ENCODE measurements around the gene RNF34.
"Not testable (repeated sequence)": the region's sequence is repeated elsewhere in the genome, so short reads cannot be mapped to it uniquely, and the experiment has no call there.

The RNF34 gene, protein sequence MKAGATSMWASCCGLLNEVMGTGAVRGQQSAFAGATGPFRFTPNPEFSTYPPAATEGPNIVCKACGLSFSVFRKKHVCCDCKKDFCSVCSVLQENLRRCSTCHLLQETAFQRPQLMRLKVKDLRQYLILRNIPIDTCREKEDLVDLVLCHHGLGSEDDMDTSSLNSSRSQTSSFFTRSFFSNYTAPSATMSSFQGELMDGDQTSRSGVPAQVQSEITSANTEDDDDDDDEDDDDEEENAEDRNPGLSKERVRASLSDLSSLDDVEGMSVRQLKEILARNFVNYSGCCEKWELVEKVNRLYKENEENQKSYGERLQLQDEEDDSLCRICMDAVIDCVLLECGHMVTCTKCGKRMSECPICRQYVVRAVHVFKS

DNA sequence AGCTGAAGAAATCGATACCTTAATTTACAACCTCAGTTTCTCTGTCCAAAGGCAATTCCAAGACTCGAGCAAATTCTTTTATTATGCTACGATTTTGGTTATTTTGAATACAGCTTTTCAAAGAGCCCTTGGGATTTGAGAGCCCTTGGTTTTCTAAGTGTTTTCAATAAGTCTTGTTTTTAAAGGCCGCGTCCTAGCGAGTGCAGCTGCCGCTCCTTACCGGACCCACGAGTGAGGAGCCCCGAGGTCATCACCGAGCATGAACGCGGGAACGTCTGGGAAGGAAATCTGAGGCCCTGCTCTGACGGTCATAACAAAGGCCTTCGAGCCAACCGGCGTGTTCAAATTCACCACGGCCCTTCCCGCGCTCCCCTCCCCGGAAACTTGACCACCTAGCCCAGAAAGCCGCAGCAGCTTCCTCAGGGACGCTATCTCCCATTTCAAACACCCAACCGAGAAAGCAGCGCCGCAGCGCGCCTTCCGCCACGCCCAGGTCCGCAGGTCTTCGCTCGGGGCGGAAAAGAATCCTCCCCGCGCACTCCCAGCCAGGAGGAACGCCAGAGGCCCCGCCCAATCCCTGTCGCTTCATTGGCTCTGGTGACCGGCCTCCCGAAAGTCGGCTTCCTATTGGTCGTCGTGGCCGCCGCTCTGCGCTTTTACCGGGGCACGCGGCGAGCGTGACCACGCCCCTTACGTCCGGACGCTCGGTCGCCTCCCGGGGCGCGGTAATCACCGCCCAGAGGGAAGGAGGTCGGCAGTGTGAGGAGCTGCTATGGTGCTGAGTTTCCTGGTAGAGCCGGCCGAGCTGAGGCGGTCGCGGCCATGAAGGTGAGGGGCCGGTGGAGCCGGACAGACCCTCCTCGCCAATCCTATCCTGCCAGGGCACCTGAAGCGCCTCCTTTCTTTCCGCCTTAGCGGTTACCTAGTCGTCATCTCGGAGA lies at the start of gene RNF34:
Gene RNF34, plus strand, starts transcription at position 728 of the 941 bp plus-strand sequence. Its CDS starts 95 bp downstream, at position 823.
- DNase-seq (ENCODE audit: low spot score) = peak; percentile 96

DNA sequence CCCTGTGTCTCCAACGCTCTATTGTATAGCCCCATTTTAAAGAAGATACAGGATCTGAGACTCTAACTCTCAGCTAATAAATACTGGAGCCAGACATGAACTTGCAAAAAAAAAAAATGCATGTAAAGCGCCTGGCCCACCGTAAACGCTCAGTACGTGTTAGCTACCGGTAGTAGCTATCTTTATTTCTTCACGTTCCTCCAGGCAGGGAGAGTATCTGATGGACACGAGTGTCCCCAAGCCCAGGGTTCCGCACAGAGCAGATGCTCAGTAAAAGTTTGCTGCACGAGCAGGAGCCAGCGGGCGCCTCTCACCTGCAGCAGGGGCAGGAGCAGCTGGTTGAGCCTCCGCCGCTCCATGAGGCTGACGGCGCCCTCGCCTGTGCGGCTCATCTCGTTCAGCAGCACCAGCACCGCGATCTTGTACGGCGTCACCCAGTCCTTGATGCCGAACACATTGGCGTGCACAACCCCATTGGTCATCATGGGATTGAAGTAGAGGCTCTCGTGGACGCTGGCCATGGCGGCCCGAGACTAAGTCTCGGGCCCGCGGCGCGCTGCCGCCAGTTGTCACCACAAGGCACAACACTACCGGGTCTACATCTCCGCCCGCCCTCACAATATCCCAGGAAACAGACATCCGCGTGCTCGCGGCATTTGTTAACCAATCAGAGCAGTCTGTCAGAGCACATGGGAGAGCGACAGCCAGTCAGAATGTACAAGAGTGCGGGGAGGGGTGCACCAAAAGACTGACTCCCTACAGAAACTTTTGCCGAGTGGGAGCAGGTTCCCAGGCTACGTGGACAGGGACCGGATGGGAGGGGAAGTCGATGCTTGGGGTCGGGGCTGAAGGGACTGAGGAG lies 47.9 kb upstream of the RNF34 start, which contains the start of gene ANAPC5:
Gene ANAPC5, minus strand, starts transcription at position 592 of the 862 bp plus-strand sequence. Its CDS starts 71 bp downstream, at position 521.
- peak; percentile 99 for DNase-seq (ENCODE audit: low spot score)

DNA sequence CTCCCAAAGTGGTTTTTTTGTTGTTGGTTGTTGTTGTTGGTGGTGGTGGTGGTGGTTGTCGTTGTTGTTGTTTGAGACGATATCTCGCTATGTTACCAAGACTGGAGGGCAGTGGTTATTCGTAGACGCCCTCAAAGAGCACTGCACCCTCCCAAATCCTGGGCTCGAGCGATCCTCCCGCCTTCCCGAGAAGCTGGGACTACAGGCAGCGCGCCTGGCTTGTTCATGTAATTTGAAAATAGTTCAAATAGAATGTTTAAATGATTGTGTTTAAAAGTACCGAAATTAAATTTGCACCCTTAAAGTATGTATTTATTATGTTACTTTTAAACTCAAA lies 47.3 kb upstream of the RNF34 start:
- DNase-seq (ENCODE audit: low spot score) = no peak

DNA sequence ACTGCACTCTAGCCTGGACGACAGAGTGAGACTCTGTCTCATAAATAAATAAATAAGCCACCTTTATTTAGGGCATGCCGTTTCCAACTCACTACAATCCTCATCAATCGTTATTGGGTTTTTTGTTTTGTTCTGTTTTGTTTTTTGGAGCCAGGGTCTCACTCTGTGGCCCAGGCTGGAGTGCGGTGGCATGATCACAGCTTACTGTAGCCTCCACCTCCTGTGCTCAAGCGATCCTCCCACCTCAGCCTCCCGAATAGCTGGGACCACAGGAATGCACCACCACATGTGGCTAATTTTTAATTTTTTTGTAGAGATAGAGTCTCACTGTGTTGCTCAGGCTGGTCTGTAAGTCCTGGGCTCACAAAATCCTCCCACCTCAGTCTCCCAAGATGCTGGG lies 44.1 kb upstream of the RNF34 start:
- DNase-seq (ENCODE audit: low spot score) = no peak

DNA sequence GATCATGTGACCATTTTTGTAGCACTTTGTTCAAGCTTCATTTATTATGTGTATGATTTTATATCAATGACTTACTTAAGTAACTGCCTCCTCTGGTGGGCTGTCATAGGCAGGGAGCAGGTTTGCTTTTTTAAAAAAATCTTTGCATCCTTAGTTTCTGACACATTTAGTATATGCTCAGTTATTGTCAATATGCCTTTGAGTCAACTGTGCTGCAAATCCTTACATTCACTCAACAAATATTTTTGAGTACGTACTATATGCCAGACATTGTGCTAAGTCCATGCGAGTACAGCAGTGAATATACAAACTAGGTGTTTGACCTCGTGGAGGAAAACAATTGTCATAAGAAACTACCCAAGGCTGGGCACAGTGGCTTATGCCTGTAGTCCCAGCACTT lies 43.3 kb upstream of the RNF34 start:
- DNase-seq (ENCODE audit: low spot score) = no peak

DNA sequence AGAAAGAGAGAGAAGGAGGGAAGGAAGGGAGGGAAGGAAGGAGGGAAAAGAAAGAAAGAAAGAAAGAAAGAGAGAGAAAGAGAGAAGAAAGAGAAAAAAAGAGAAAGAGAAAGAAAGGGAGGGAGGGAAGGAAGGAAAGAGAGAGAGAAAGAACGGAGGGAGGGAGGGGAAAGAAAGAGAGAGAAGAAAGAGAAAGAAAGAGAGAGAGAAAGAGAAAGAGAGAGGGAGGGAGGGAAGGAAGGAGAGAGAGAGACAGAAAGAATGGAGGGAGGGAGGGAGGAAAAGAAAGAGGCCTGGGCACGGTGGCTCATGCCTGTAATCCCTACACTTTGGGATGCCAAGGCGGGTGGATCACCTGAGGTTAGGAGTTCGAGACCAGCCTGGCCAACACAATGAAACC lies 42.6 kb upstream of the RNF34 start:
- no peak for DNase-seq (ENCODE audit: low spot score)

DNA sequence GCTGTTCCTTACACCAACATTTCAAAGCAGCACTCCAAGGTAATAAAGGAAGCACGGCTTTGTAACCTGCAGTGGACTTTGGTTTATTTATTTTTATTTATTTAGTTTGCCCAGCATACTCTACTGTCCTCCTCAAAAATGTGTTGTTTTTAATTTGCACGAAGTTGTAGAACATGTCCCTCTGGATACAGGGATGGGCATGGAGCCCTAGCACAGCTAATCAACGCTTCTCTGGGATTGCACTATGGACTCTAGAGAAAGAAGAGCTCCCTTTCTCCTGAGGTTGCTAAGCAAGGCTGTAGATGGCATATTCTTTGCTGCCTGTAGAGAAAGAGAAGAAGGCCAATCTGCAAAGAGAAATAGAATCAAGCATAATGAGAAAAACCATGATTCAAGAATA lies 41.8 kb upstream of the RNF34 start:
- no peak for DNase-seq (ENCODE audit: low spot score)

DNA sequence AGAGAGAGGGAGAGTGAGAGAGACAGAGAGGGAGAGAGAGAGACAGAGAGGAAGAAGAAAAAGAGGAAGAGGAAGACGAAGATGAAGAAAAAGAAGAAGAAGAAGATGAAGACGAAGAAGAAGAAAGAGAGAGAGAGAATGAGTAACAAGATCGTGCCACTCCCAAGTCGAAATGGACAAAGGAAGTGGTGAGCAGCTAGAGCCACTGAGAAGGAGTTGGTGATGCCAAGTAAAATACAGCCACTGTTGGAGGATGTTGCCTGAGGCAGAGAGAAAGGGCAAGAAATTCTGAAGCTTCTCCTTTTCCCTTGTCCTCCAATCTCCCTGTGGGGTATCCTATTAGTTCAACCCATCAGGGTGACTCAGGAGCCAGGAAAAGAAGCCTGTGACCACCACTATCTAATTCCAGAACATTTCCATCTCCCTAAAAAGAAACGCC lies 35.2 kb upstream of the RNF34 start:
- no peak for DNase-seq (ENCODE audit: low spot score)

DNA sequence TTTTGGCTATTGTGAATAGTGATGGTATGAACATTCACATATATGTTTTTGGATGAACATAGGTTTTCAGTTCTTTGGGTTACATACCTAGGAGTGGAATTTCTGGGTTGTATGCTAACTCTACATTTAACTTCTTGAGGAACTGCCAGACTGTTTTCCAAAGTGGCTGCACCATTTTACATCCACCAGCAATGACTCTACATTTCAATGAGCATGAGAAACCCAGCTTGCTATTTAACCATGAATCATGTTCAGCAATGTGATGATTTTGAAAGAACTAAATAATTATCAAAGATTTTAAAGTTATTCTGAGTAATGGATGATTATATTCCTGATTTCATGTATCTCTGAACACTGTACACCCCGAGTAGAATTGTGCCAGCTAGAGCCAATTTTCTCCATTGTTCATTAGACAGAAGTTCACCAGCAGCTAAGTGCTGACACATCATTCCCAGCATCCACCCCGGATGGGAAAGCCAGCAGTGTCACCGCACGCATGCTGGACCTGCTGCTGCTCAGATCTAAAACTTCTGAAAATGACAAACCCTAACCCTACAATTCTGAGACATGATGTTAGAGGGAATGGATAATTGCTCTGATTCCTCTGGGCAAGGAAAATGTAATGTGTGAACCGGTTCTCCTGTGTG lies 34.4 kb upstream of the RNF34 start:
- no peak for DNase-seq (ENCODE audit: low spot score)

DNA sequence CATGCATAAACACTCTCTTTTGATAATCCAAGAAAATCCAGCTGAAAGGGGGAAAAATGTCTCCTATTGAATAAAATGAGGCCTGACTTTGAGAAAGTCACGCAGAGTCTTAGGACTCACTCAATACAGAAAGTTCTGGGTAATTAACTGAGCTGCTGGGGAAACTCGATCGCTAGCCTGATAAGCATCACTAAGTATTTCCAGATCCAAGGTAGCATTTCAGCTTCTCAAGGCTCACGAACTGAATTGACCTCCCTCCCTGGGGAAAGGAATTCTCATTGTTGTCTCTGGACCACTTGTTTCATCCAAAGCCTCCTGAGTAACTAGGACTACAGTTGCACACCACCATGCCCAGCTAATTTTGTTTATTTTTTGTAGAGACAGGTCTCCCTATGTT lies 33.9 kb upstream of the RNF34 start:
- DNase-seq (ENCODE audit: low spot score) = no peak

DNA sequence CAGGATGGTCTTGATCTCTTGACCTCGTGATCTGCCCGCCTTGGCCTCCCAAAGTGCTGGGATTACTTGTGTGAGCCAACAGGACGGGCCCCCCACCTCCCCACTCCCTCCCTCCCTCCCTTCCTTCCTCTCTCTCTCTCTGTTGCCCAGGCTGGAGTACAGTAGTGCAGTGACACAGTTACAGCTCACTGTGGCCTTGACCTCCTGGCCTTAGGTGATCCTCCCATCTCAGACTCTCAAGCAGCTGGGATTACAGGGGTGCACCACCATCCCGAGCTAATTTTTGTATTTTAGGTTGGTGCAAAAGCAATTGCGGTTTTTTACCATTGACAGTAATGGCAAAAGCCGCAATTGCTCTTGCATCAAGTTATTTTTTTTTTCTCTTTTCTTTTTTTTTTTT lies 28.5 kb upstream of the RNF34 start:
- no peak for DNase-seq (ENCODE audit: low spot score)

DNA sequence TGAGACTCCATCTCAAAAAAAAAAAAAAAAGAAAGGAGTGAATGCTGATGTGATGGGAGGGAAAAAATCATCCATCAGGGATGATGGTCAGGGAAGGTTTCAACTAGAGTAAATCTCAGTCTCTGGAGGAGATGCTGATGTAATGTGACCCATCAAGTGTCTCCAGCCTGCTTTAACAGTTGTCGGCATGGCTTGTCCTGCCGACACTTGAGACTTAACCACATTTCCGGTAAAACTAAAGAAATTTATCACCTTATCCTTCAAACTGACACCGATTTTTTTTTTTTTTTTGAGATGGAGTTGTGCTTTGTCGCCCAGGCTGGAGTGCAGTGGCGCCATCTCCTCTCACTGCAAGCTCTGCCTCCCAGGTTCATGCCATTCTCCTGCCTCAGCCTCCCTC lies 26.2 kb upstream of the RNF34 start:
- DNase-seq (ENCODE audit: low spot score) = no peak

DNA sequence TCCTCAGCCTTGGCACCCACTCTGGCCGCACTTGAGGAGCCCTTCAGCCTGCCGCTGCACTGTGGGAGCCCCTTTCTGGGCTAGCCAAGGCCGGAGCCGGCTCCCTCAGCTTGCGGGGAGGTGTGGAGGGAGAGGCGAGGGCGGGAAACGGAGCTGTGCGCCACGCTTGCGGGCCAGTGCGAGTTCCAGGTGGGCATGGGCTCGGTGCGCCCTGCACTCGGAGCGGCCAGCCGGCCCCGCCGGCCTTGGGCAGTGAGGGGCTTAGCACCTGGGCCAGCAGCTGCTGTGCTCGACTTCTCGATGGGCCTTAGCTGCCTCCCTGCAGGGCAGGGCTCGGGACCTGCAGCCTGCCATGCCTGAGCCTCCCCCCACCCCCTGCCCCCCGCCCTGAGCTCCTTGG lies 25.6 kb upstream of the RNF34 start:
- DNase-seq (ENCODE audit: low spot score) = not testable (repeated sequence)

DNA sequence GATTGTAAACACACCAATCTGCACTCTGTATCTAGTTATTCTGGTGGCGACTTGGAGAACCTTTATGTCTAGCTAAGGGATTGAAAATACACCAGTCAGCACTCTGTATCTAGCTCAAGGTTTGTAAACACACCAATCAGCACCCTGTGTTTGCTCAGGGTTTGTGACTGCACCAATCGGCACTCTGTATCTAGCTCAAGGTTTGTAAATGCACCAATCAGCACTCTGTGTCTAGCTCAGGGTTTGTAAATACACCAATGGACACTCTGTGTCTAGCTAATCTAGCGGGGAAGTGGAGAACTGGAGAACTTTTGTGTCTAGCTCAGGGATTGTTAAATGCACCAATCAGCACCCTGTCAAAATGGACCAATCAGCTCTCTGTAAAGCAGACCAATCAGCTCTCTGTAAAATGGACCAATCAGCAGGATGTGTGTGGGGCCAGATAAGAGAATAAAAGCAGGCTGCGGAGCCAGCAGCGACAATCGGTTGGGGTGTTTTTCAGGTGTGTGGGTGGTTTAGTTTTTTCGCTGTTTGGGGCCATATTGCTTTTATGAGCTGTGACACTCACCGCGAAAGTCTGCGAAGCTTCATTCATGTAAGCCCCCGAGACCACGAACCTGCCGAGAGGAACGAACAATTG lies 24.9 kb upstream of the RNF34 start:
- DNase-seq (ENCODE audit: low spot score) = not testable (repeated sequence)

DNA sequence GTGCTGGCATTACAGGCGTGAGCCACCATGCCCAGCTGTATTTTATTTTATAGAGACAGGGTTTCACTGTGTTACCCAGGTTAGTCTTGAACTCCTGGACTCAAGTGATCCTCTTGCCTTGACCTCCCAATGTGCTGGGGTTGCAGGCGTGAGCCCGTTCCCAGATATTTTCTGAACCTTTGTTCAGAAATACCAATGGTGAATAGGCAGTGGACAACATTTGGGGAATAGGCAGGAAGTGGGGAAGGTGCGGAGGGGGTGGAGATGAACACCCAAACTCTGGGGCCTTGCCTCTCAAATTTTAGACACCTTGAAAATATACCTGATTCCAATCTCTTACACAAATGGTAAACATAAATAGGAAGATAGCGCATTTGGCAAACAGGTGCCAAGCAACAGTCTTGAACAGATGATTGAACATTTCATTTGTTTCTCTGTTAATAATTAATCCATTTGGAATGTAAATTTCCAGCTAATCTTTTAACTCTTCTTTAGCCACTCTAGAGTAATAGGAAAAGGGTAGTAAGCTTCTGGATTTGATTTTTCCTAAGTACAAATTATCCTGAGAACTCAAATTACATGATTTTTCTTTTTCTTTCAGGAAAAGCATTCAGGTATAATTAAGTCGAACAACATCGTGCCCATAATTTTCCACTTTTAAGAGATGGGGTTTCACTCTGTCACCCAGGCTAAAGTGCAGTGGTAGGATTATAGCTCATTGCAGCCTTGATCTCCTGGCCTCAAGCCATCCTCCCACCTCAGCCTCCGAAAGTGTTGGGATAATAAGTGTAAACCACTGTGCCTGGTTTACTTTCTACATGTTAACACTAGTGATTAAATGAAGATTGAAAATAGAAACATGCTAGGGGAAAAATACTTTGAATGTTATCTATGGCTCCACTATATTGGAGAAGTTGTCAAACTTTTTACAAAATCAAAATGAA lies 22.9 kb upstream of the RNF34 start:
- no peak for DNase-seq (ENCODE audit: low spot score)

DNA sequence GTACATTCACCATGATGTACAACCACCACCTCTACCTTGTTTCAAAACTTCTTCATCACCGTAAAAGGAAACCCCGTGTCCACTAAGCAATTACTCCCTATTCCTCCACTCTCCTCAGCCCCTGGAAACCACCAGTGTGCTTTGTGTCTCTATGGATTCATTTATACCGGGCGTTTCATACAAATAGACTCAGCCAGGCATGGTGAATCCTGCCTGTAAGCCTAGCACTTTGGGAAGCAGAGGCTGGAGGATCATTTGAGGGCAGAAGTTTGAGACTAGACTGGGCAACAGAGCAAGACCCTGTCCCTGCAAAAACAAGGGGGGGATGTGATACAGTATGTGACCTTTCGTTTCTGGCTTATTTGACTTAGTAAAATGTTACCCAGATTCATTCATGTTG lies 21.2 kb upstream of the RNF34 start:
- DNase-seq (ENCODE audit: low spot score) = no peak

DNA sequence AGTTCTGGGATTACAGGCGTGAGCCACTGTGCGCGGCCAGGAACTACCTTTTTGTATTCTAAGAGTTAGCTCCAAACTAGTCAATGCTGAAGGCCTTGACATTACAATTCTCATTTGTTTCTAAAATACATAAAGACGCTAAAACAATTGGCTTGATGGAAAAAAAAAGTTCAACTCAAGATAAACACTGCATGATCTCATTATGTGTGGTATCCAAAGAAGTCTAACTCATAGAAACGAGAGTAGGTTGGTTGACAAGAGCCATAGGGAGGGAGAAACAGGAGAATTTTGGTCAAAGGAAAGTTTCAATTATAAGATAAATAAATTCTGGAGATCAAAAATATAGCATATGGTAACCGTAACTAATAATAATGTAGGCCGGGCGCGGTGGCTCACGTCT lies 20.0 kb upstream of the RNF34 start:
- DNase-seq (ENCODE audit: low spot score) = no peak

DNA sequence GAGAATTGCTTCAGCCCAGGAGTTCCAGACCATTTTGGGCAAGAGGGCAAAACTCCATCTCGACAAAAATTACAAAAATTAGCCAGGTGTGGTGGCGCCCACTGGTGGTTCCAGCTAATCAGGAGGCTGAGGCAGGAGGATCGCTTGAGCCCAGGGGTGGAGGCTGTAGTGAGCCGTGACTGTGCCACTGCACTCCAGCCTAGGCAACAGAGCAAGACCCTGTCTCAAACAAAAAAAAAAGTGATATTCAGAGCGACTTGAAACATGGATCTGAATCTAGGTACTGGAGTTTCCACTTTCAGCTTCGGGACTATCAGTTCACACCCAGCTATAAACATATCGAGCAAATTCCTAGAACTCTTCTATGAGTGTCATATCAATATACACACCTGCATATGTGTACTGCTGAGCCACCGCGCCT lies 16.3 kb upstream of the RNF34 start:
- DNase-seq (ENCODE audit: low spot score) = no peak

DNA sequence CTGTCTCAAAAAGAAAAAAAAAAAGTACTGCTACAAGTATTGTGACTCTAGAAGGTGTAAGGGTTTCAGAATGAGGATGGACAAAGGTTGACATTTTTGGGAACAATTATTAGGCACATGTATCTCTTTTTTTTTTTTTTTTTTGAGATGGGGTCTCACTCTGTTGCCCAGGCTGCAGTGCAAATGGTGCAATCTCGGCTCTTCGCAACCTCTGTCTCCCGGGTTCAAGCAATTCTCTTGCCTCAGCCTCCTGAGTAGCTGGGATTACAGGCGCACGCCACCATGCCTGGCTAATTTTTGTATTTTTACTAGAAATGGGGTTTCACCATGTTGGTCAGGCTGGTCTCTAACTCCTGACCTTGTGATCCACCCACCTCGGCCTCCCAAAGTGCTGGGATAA lies 15.0 kb upstream of the RNF34 start:
- not testable (repeated sequence) for DNase-seq (ENCODE audit: low spot score)

DNA sequence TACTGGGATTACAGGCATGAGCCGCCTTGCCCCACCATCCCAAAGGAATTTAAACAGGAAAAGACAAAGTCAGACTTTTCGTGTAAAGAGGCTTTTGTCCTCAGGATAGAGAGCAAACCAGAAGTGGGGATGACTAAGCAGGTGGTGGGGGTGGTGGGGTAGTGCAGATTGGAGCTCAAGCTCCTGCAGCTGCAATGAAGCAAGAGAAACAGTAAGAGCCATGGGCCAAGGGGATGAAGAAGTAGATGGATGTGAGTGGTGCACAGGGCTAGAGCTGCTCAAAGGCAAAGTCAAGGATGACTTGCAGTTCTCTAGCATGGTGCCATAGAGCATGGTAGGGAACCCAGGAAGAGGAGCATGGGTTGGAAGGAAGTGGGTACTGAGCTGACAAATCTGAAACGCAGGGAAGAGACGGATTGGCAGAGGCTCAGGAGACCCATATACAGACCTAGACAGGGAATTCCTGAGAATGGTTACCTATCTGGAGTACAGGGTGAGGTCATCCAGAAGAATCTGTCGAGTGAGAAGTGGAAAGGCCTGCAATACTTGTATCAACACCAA lies 11.4 kb upstream of the RNF34 start:
- no peak for DNase-seq (ENCODE audit: low spot score)

Measured in pons (tissue), 1 donor.